A549 (cell line): ENCODE results near the gene PRRC2B. TPM values are rescaled to one million over a fixed set of nuclear protein-coding genes. Genes with fewer than 3 reads are reported as not detected.

Source experiments
- ATAC-seq, 2 experiments: fragments of 200-7000 bp in 1 of 2; fragments of >200 bp in 1 of 2; cut with Nextera tagmentation in 1 of 2; cut with Tn5 transposase in 1 of 2; 3 replicates each; pipeline versions ENCODE4 v1.8.0 to v1.9.1; 2018 to 2020; ENCODE audit warnings: mild to moderate bottlenecking in 1 of 2, moderate library complexity in 1 of 2
- CTCF ChIA-PET: fragments of 300-600 bp; sonication (Branson Sonifier 250); formaldehyde crosslinking; extraction: SDS; loops from one replicate; lab custom pipeline; 2021; ENCODE audit warnings: antibody characterized with exemption, inconsistent platforms; lab: Yijun Ruan, JAX
- POLR2A ChIA-PET: fragments of 350-600 bp; formaldehyde crosslinking; extraction: SDS; loops from one replicate; lab custom pipeline; 2021; ENCODE audit warnings: antibody characterized with exemption, inconsistent platforms; lab: Yijun Ruan, JAX
- DNase-seq, 2 experiments: peaks; one replicate each; pipeline versions ENCODE4 v3.0.0 to v3.0.0-alpha.2; 2011 to 2016; ENCODE audit warnings: low read depth in 1 of 2, low spot score in 1 of 2
- FAIRE-seq: peaks from 2 replicates; lab custom pipeline; 2011; peaks lifted over from hg19 to GRCh38; lab: Jason Lieb, UNC
- H3K27ac ChIP-seq, 2 experiments: fragments of >200 bp; sonication (Bioruptor Twin); formaldehyde crosslinking; 3 replicates each; pipeline ENCODE4 v1.5.1; 2016 to 2017
- H3K4me1 ChIP-seq: fragments of >200 bp; sonication (Bioruptor Twin); formaldehyde crosslinking; 3 replicates; pipeline ENCODE4 v1.6.1; 2016
- H3K4me2 ChIP-seq: fragments of >200 bp; sonication (Bioruptor Twin); formaldehyde crosslinking; 3 replicates; pipeline ENCODE4 v1.6.1; 2016
- H3K4me3 ChIP-seq: fragments of >200 bp; sonication (Bioruptor Twin); formaldehyde crosslinking; 3 replicates; pipeline ENCODE4 v1.5.1; 2016
- H3K9me3 ChIP-seq: fragments of >200 bp; sonication (Bioruptor Twin); formaldehyde crosslinking; 3 replicates; pipeline ENCODE4 v1.6.1; 2016
- CTCF ChIP-seq: fragments of >200 bp; sonication (Bioruptor Twin); formaldehyde crosslinking; IDR thresholded peaks from 3 replicates; pipeline ENCODE4 v1.5.1; 2016
- E2F6 ChIP-seq: IDR thresholded peaks from 2 replicates; pipeline ENCODE4 v1.6.1; 2012; ENCODE audit warnings: low read depth, borderline replicate concordance
- EHF ChIP-seq: fragments of 250-450 bp; sonication (Bioruptor Pico); IDR thresholded peaks from 2 replicates; pipeline ENCODE4 v1.5.0; 2020; ENCODE audit warnings: mild to moderate bottlenecking
- EHMT2 ChIP-seq: fragments of 200-600 bp; sonication (generic); IDR thresholded peaks from 2 replicates; pipeline ENCODE4 v1.6.1; 2016; ENCODE audit warnings: antibody characterized with exemption, low read depth, mild to moderate bottlenecking, moderate library complexity
- EP300 ChIP-seq, 2 experiments: fragments of >200 bp; sonication (Bioruptor Twin); formaldehyde crosslinking; IDR thresholded peaks; 2 replicates in 1 of 2; 3 replicates in 1 of 2; pipeline ENCODE4 v1.6.1; 2016 to 2017
- HDAC2 ChIP-seq: fragments of 200-600 bp; sonication (generic); IDR thresholded peaks from 2 replicates; pipeline ENCODE4 v1.6.1; 2016
- HEYL ChIP-seq: fragments of 250-450 bp; sonication (Bioruptor Pico); IDR thresholded peaks from 2 replicates; pipeline ENCODE4 v1.8.0; 2021; ENCODE audit warnings: mild to moderate bottlenecking, moderate library complexity
- HMGXB4 ChIP-seq: fragments of 250-450 bp; sonication (Bioruptor Pico); IDR thresholded peaks from 2 replicates; pipeline ENCODE4 v1.5.0; 2021; ENCODE audit warnings: mild to moderate bottlenecking, moderate library complexity, borderline replicate concordance
- HOXA7 ChIP-seq: fragments of 250-450 bp; sonication (Bioruptor Pico); IDR thresholded peaks from 2 replicates; pipeline ENCODE4 v1.5.0; 2020; ENCODE audit warnings: mild to moderate bottlenecking, moderate library complexity
- JUN ChIP-seq, 2 experiments: fragments of >200 bp; sonication (Bioruptor Twin); formaldehyde crosslinking; IDR thresholded peaks; 2 replicates in 1 of 2; 3 replicates in 1 of 2; pipeline ENCODE4 v1.6.1; 2016 to 2017
- KDM1A ChIP-seq: fragments of 200-600 bp; sonication (generic); IDR thresholded peaks from 2 replicates; pipeline ENCODE4 v1.6.1; 2016; ENCODE audit warnings: low read depth, mild to moderate bottlenecking
- KDM5A ChIP-seq: fragments of 200-600 bp; sonication (generic); IDR thresholded peaks from 2 replicates; pipeline ENCODE4 v1.6.1; 2016; ENCODE audit warnings: antibody characterized with exemption, mild to moderate bottlenecking
- MAFK ChIP-seq: fragments of 450-650 bp; IDR thresholded peaks from 2 replicates; pipeline ENCODE4 v1.6.1; 2014; ENCODE audit not compliant: partially characterized antibody
- NFE2L2 ChIP-seq: fragments of 150-350 bp; conservative IDR thresholded peaks from 2 replicates; pipeline ENCODE4 v1.6.1; 2014; ENCODE audit warnings: low read length
- NPAS2 ChIP-seq: fragments of 250-450 bp; sonication (Bioruptor Pico); IDR thresholded peaks from 2 replicates; pipeline ENCODE4 v1.8.0; 2022; ENCODE audit warnings: mild to moderate bottlenecking, moderate library complexity, borderline replicate concordance
- NR3C1 ChIP-seq: fragments of >200 bp; sonication (Bioruptor Twin); formaldehyde crosslinking; IDR thresholded peaks from 3 replicates; pipeline ENCODE4 v1.6.1; 2017
- POLR2A ChIP-seq: IDR thresholded peaks from 2 replicates; pipeline ENCODE4 v1.6.1; 2012; ENCODE audit warnings: mild to moderate bottlenecking, low read length
- POLR2AphosphoS2 ChIP-seq: conservative IDR thresholded peaks from 2 replicates; pipeline ENCODE4 v1.6.1; 2012; ENCODE audit warnings: low read length, improper control_type of control experiment, inconsistent platforms
- RAD21 ChIP-seq, 2 experiments: fragments of >200 bp in 1 of 2; sonication (Bioruptor Twin) in 1 of 2; formaldehyde crosslinking in 1 of 2; IDR thresholded peaks in 1 of 2; conservative IDR thresholded peaks in 1 of 2; 2 replicates in 1 of 2; 3 replicates in 1 of 2; pipeline ENCODE4 v1.6.1; 2012 to 2018; ENCODE audit warnings: inconsistent platforms in 1 of 2
- RARB ChIP-seq: fragments of 250-450 bp; sonication (Bioruptor Pico); IDR thresholded peaks from 2 replicates; pipeline ENCODE4 v1.8.0; 2021; ENCODE audit warnings: mild to moderate bottlenecking, moderate library complexity
- REST ChIP-seq: fragments of 200-600 bp; sonication (generic); IDR thresholded peaks from 2 replicates; pipeline ENCODE4 v1.6.1; 2016; ENCODE audit warnings: antibody characterized with exemption, mild to moderate bottlenecking, moderate library complexity
- RNF2 ChIP-seq: fragments of 200-600 bp; sonication (generic); IDR thresholded peaks from 2 replicates; pipeline ENCODE4 v1.6.1; 2016; ENCODE audit warnings: low read depth, mild to moderate bottlenecking, antibody characterized with exemption, moderate library complexity, borderline replicate concordance
- TP53 ChIP-seq: fragments of 250-450 bp; sonication (Bioruptor Pico); IDR thresholded peaks from 2 replicates; pipeline ENCODE4 v1.5.0; 2021; ENCODE audit warnings: mild to moderate bottlenecking, moderate library complexity
- ZNF302 ChIP-seq: fragments of 250-450 bp; sonication (Bioruptor Pico); IDR thresholded peaks from 2 replicates; pipeline ENCODE4 v1.9.0; 2021; ENCODE audit warnings: inconsistent platforms, mild to moderate bottlenecking, moderate library complexity
- WGBS: methylation state at CpG from one replicate; pipeline ENCODE4 v1.1.6; 2017; ENCODE audit errors: missing lambda C conversion rate; 5-methylcytosine and 5-hydroxymethylcytosine counted together
- polyA plus RNA-seq, 4 experiments: library from polyadenylated mRNA; depleted of rRNA in 3 of 4; stranded (reverse); fragments of >200 nt; fragmentation: RNase III in 1 of 4; extraction: RNeasy Plus Mini Kit Qiagen cat#74134 plus additional on column Dnase treatment in 1 of 4; gene quantifications; 2 replicates in 3 of 4; 3 replicates in 1 of 4; pipeline ENCODE4 v1.2.3, GENCODE V29; 2011 to 2017
- TF ChIP-seq, protein P1 (sequence below): fragments of 450-650 bp; IDR thresholded peaks from 2 replicates; pipeline ENCODE4 v1.6.1; 2014; ENCODE audit warnings: antibody characterized with exemption
- TF ChIP-seq, protein P2 (sequence below): fragments of 150-350 bp; IDR thresholded peaks from 2 replicates; pipeline ENCODE4 v1.6.1; 2014; ENCODE audit warnings: low read depth, mild to moderate bottlenecking, low read length

Gene PRRC2B
- polyA plus RNA-seq, 2 of the 4 experiments (the other 2 are of a cell fraction) = 35.6 to 47.3 TPM

DNA sequence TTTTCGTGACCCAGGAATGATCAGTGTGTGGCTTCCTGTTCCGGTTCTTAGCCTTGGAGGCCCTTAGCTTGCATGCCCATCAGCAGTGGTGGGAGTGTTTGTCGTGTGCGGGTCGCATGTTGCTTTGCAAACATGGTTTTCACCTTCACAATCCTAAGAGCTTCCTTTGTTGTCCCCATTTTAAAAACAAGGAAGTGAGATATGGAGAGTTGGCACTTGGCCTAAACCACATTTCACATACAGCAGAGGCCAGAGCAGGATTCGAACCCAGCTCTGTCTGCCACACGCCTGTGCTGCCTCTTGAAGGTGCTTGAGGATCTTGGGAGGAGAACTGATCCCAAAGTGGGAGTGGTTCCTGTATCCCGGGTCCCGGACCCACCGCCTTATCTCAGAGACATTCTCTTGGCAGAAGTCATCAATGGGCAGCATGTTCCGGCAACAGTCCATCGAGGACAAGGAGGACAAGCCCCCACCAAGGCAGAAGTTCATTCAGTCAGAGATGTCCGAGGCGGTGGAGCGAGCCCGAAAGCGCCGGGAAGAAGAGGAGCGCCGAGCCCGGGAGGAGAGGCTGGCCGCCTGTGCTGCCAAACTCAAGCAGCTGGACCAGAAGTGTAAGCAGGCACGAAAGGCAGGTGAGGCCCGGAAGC lies 70.6 kb downstream of the PRRC2B start:
- Histone ChIP-seq H3K27ac (no peak overlapping the region), H3K4me3 (no peak overlapping the region), H3K4me1 (no peaks in the 10 kb centered on the region), H3K4me2 (no peak overlapping the region), H3K9me3 (no peaks in the 10 kb centered on the region)
- no peak for ATAC-seq
- no peak for TF ChIP-seq HDAC2
- TF ChIP-seq RARB (CRISPR knock-in tag) = no peak
- TF ChIP-seq, protein P1, sequence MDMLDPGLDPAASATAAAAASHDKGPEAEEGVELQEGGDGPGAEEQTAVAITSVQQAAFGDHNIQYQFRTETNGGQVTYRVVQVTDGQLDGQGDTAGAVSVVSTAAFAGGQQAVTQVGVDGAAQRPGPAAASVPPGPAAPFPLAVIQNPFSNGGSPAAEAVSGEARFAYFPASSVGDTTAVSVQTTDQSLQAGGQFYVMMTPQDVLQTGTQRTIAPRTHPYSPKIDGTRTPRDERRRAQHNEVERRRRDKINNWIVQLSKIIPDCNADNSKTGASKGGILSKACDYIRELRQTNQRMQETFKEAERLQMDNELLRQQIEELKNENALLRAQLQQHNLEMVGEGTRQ = no peak
- no peak for TF ChIP-seq EP300 (IDR thresholded peaks at IDR 0.05)
- no peak for TF ChIP-seq CTCF
- no peak for TF ChIP-seq HEYL
- no peak for TF ChIP-seq NR3C1
- TF ChIP-seq, protein P2, sequence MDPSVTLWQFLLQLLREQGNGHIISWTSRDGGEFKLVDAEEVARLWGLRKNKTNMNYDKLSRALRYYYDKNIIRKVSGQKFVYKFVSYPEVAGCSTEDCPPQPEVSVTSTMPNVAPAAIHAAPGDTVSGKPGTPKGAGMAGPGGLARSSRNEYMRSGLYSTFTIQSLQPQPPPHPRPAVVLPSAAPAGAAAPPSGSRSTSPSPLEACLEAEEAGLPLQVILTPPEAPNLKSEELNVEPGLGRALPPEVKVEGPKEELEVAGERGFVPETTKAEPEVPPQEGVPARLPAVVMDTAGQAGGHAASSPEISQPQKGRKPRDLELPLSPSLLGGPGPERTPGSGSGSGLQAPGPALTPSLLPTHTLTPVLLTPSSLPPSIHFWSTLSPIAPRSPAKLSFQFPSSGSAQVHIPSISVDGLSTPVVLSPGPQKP = no peak
- TF ChIP-seq NFE2L2 = no peak
- no peak for TF ChIP-seq RNF2
- no peak for TF ChIP-seq REST
- TF ChIP-seq JUN (IDR thresholded peaks at IDR 0.05) = no peak
- TF ChIP-seq KDM5A = no peak
- TF ChIP-seq POLR2AphosphoS2 = no peak
- TF ChIP-seq TP53 (CRISPR knock-in tag) = no peak
- WGBS = 95% methylated on average over 24 of the region's 24 CpGs
- no peak for DNase-seq
- CTCF ChIA-PET = interaction anchor here (2.2 to 4.0 kb wide), 4 partner anchors 11 to 114 kb away, joined by 5 to 14 read pairs (median 8); no protein-coding TSS in a partner anchor
- no peak for FAIRE-seq
- POLR2A ChIA-PET = interaction anchor here (1.6 kb wide), 1 partner anchor 91 kb away, joined by 10 read pairs; no protein-coding TSS in a partner anchor

GRCh38 chr9:131465401-131465800 lies 71.5 kb downstream of the PRRC2B start:
- ATAC-seq (no peak), FAIRE-seq (no peak), DNase-seq (no peak)
- 94% methylated on average over 6 of the region's 6 CpGs for whole genome bisulfite sequencing
- Histone ChIP-seq H3K4me1 (no peaks in the 10 kb centered on the region), H3K4me3 (no peak overlapping the region), H3K9me3 (no peaks in the 10 kb centered on the region), H3K27ac (no peak overlapping the region), H3K4me2 (no peak overlapping the region)
- ChIA-PET POLR2A (no interaction called here), CTCF (interaction anchor here (0.9 to 4.0 kb wide), 4 partner anchors 10 to 115 kb away, joined by 3 to 14 read pairs (median 9); no protein-coding TSS in a partner anchor)
- TF ChIP-seq POLR2A = no peak
- TF ChIP-seq HDAC2 = no peak
- TF ChIP-seq HEYL = no peak
- no peak for TF ChIP-seq E2F6
- TF ChIP-seq, protein P1 = no peak
- no peak for TF ChIP-seq MAFK
- TF ChIP-seq NPAS2 (CRISPR knock-in tag) = no peak
- no peak for TF ChIP-seq EHMT2
- no peak for TF ChIP-seq KDM1A
- TF ChIP-seq HOXA7 (CRISPR knock-in tag) = no peak
- TF ChIP-seq ZNF302 = no peak
- TF ChIP-seq HMGXB4 (CRISPR knock-in tag) = no peak
- TF ChIP-seq EHF (CRISPR knock-in tag) = no peak
- no peak for TF ChIP-seq RAD21 (conservative IDR thresholded peaks at IDR 0.05 in 1 of 2, IDR thresholded peaks at IDR 0.05 in 1 of 2)
